HG03558 (cell line): Measurements from ENCODE around the gene BNC2.

Source experiments
- ATAC-seq: cut with Tn5 transposase; IDR thresholded peaks from one replicate; pipeline ENCODE4 v1.9.1; 2021; ENCODE audit warnings: moderate number of reproducible peaks; ENCODE audit not compliant: unreplicated experiment; ENCODE audit errors: extremely low read depth

The BNC2 gene

DNA sequence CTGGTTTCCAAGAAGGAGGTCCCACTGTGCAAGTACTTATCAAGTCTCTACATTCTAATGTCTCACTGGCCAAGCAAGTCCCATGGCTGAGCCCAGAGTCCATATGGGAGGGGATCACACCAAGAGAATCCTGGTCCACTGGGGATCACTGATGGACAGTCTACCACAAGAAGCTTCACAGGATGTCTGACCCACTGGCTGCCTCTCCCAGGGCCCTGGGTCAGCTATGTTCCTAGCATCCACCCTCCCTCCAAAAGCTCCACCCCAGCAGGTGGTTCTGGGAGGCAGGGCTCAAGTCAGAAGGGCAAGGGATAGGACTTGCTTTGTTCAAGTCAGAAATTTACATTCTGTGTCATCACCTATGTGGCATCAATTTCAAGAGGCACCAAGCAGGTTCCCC is 508.5 kb downstream of the BNC2 start:
- ATAC-seq, result no peak

DNA sequence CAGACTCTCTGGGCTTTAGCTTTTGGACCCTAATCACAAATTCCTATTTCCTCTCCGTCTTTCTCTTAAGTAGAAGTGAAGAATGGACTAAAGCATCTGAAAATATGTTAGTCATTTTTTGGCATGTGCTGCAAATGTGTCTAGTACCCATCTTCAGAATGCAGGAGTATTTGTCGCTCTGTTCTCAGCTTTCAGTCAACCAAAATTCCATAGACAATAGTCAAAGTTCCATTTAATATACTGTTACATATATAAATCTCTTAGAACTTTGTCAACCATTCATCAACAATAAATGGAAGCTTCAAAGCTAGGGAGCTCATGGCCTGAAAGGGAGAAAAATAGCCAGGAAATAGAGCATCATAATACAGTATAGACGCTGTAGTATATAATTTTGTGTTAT is 509.4 kb downstream of the BNC2 start:
- ATAC-seq, result no peak

DNA sequence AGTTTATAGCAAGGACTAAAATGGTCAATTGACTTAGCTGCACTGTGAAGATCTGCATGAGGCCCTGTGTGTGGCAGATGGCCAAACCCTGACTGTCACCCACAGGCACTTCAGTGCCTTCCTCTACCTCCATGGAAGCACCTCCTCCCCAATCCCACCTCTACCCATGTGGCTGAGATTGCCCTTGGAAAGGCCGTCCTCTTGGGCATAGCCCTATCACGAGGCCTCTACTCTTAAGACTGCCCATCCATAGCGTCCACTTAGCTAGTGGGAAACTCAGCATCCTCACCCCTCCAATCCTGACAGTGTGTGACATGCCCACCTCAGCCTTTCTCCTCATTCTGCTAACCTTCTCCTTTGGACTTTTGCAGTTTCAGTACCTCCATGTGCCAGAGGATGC is 510.2 kb downstream of the BNC2 start:
- no peak for ATAC-seq
